MM.1S (cell line): ENCODE results near the gene SDHC.

Source experiments
- DNase-seq: peaks from one replicate; pipeline ENCODE4 v3.0.0-alpha.2; 2015
- H2AFZ ChIP-seq: fragments of 300-600 bp; sonication (generic); 2 replicates; pipeline ENCODE4 v1.6.0; 2016; ENCODE audit warnings: antibody characterized with exemption, low read length
- H3F3A ChIP-seq: fragments of 300-600 bp; sonication (generic); 2 replicates; pipeline ENCODE4 v1.6.1; 2016; ENCODE audit warnings: mild to moderate bottlenecking, antibody characterized with exemption, low read length, moderate library complexity, mixed read lengths; ENCODE audit not compliant: insufficient read depth
- H3K27ac ChIP-seq: fragments of 300-600 bp; sonication (generic); 2 replicates; pipeline ENCODE4 v1.5.1; 2016; ENCODE audit warnings: mild to moderate bottlenecking, low read length
- H3K27me3 ChIP-seq: fragments of 300-600 bp; sonication (generic); replicated peaks from 2 replicates; pipeline ENCODE4 v1.6.0; 2016; ENCODE audit warnings: low read length; ENCODE audit not compliant: insufficient read depth
- H3K36me3 ChIP-seq: fragments of 300-600 bp; sonication (generic); replicated peaks from 2 replicates; pipeline ENCODE4 v1.6.1; 2016; ENCODE audit warnings: mild to moderate bottlenecking, low read length, mixed read lengths; ENCODE audit not compliant: insufficient read depth
- H3K4me1 ChIP-seq: fragments of 300-600 bp; sonication (generic); 2 replicates; pipeline ENCODE4 v1.6.1; 2016; ENCODE audit warnings: low read length, mixed read lengths
- H3K4me2 ChIP-seq: fragments of 300-600 bp; sonication (generic); 2 replicates; pipeline ENCODE4 v1.6.0; 2016; ENCODE audit warnings: low read depth, low read length
- H3K4me3 ChIP-seq: fragments of 300-600 bp; sonication (generic); 2 replicates; pipeline ENCODE4 v1.5.1; 2016; ENCODE audit warnings: low read length, mixed read lengths
- H3K79me2 ChIP-seq: fragments of 300-600 bp; sonication (generic); 2 replicates; pipeline ENCODE4 v1.6.1; 2016; ENCODE audit warnings: mixed run types, low read length, mixed read lengths
- H3K9ac ChIP-seq: fragments of 300-600 bp; sonication (generic); 2 replicates; pipeline ENCODE4 v1.6.1; 2016; ENCODE audit warnings: low read length, mixed read lengths
- H3K9me2 ChIP-seq: fragments of 300-600 bp; sonication (generic); replicated peaks from 2 replicates; pipeline ENCODE4 v1.6.1; 2016; ENCODE audit warnings: mild to moderate bottlenecking, low read length, mixed read lengths; ENCODE audit not compliant: insufficient read depth
- H3K9me3 ChIP-seq: fragments of 300-600 bp; sonication (generic); replicated peaks from 2 replicates; pipeline ENCODE4 v1.6.1; 2016; ENCODE audit warnings: mild to moderate bottlenecking, low read length, mixed read lengths; ENCODE audit not compliant: insufficient read depth
- H4K20me1 ChIP-seq: fragments of 300-600 bp; sonication (generic); 2 replicates; pipeline ENCODE4 v1.6.1; 2016; ENCODE audit warnings: mild to moderate bottlenecking, low read length, moderate library complexity, mixed read lengths; ENCODE audit not compliant: insufficient read depth
- EZH2 ChIP-seq: fragments of 300-600 bp; sonication (generic); optimal IDR thresholded peaks from 2 replicates; pipeline ENCODE3; 2017; ENCODE audit warnings: low read depth, mild to moderate bottlenecking, antibody characterized with exemption, low read length, mixed read lengths
- EZH2phosphoT487 ChIP-seq: fragments of 300-600 bp; sonication (generic); IDR thresholded peaks from 2 replicates; pipeline ENCODE4 v1.6.1; 2018; ENCODE audit warnings: antibody characterized with exemption, low read length
- TF ChIP-seq, protein P1 (sequence below): fragments of 300-600 bp; sonication (generic); IDR thresholded peaks from 2 replicates; pipeline ENCODE4 v1.5.1; 2016; ENCODE audit warnings: antibody characterized with exemption, low read length, mixed read lengths

Gene SDHC

DNA sequence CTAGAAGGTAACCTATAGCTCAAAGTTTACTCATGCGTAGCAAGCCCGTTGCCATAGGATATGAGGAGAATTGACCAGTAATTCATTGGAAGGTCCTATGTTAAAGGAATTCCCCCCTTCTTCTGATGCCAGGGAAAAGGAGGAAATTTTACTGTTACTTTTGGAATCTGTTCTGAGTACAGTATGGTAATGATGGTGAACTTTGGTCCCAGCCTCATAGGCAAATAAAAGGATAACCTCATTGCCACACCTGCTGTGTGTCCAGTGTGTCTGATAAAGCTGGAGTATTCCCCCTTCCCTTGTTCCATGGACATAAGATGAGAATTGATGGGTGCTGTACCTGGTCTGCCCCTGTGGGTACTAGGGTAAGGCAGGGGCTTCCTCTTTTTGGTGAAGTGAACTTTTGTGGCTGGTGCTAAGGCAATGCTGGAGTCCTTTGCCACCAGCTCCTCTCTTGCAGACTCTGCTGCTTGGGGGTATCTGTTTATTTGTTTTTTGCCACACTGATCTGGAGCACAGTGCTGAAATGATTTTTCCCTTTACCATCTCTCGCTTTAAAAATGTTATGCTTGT, 26.6 kb upstream of the SDHC start:
- H3K9me2 ChIP-seq: no peaks in the 10 kb centered on the region
- TF ChIP-seq EZH2phosphoT487 (no peak), EZH2 (no peak)
- TF ChIP-seq, protein P1, sequence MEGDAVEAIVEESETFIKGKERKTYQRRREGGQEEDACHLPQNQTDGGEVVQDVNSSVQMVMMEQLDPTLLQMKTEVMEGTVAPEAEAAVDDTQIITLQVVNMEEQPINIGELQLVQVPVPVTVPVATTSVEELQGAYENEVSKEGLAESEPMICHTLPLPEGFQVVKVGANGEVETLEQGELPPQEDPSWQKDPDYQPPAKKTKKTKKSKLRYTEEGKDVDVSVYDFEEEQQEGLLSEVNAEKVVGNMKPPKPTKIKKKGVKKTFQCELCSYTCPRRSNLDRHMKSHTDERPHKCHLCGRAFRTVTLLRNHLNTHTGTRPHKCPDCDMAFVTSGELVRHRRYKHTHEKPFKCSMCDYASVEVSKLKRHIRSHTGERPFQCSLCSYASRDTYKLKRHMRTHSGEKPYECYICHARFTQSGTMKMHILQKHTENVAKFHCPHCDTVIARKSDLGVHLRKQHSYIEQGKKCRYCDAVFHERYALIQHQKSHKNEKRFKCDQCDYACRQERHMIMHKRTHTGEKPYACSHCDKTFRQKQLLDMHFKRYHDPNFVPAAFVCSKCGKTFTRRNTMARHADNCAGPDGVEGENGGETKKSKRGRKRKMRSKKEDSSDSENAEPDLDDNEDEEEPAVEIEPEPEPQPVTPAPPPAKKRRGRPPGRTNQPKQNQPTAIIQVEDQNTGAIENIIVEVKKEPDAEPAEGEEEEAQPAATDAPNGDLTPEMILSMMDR: no peak
- H3K9ac ChIP-seq: no peak overlapping the region
- H3K4me1 ChIP-seq: no peaks in the 10 kb centered on the region
- DNase-seq: no peak
- no peaks in the 10 kb centered on the region for H3F3A ChIP-seq
- H3K4me2 ChIP-seq: no peak overlapping the region
- H3K27me3 ChIP-seq: peaks cover 19% of the 10 kb centered on the region
- H3K36me3 ChIP-seq: no peaks in the 10 kb centered on the region
- no peak overlapping the region for H3K27ac ChIP-seq
- H4K20me1 ChIP-seq: no peaks in the 10 kb centered on the region
- no peak overlapping the region for H2AFZ ChIP-seq
- no peaks in the 10 kb centered on the region for H3K9me3 ChIP-seq
- H3K79me2 ChIP-seq: no peaks in the 10 kb centered on the region
- H3K4me3 ChIP-seq: no peak overlapping the region

DNA sequence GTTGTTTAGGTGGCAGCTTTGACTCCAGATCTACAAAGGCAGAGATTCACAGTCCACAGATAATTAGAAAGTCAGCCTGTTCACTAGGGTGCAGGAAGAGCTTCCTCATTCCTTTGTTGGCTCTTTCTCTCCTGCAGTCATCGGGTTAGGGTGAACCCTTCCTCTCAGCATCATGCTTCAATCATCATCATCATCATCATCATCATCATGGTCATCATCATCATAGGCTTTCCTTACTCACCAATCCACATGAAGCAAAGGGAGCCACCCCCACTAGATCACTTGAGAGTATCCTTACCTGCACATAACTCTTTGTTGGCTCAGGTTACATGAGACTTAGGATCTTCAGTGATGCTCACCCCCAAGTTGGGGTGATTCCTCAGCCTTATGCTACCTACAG, 23.4 kb upstream of the SDHC start:
- Histone ChIP-seq H3K79me2 (no peaks in the 10 kb centered on the region), H2AFZ (no peak overlapping the region), H3K4me2 (no peak overlapping the region), H3K9me3 (no peaks in the 10 kb centered on the region), H3K9ac (no peak overlapping the region), H3K27ac (no peak overlapping the region), H3K27me3 (no peaks in the 10 kb centered on the region), H4K20me1 (no peaks in the 10 kb centered on the region), H3K4me1 (no peaks in the 10 kb centered on the region), H3K4me3 (no peak overlapping the region), H3K36me3 (no peaks in the 10 kb centered on the region), H3K9me2 (no peaks in the 10 kb centered on the region), H3F3A (no peaks in the 10 kb centered on the region)
- no peak for DNase-seq
- TF ChIP-seq, protein P1: no peak
- TF ChIP-seq EZH2: no peak
- TF ChIP-seq EZH2phosphoT487: no peak

DNA sequence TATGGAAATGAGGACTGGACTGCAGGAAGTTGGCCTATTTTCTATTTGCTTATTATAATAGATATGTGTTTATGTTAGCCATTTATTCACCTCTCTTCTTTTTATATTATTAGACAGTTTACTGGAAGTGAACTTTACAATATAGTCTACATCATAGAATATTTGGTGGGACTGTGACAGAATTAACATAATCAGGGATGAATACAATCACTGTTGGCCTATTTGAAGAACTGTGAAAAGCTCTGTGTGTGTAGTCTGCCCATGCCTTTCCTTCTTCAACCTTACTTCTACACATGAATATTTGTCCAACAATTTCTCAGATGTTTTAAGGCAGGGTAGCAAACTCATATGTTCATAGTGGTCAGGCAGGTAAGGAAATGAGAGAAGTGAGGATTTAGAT, 16.8 kb upstream of the SDHC start:
- H3K9me3 ChIP-seq: no peaks in the 10 kb centered on the region

More for the DNA sequence above, 16.8 kb upstream of the SDHC start:
- Histone ChIP-seq H2AFZ (no peak overlapping the region), H4K20me1 (no peaks in the 10 kb centered on the region), H3K79me2 (no peaks in the 10 kb centered on the region), H3K4me3 (no peak overlapping the region), H3F3A (no peaks in the 10 kb centered on the region; the same call in 1 of the 2 replicates), H3K27ac (no peak overlapping the region), H3K9ac (no peak overlapping the region), H3K36me3 (no peaks in the 10 kb centered on the region), H3K9me2 (no peaks in the 10 kb centered on the region), H3K27me3 (no peaks in the 10 kb centered on the region), H3K4me2 (no peak overlapping the region), H3K4me1 (no peaks in the 10 kb centered on the region)
- no peak for DNase-seq
- TF ChIP-seq, protein P1: no peak
- no peak for TF ChIP-seq EZH2
- no peak for TF ChIP-seq EZH2phosphoT487
